HepG2 (cell line): Measurements from ENCODE around the gene PREP. TPM values are rescaled to one million over a fixed set of nuclear protein-coding genes. Genes with fewer than 3 reads are reported as not detected.

Experiments
- CEBPG ChIP-seq: IDR thresholded peaks from 2 replicates; pipeline ENCODE4 v1.6.1; 2016
- GABPA ChIP-seq, 2 experiments: IDR thresholded peaks; 2 replicates each; pipeline ENCODE4 v1.6.1; 2011 to 2016; ENCODE audit warnings: low read depth in 2 of 2, low read length in 1 of 2, missing biosample characterization in 1 of 2, missing genetic modification characterization in 1 of 2
- HMGXB3 ChIP-seq: sonication (generic); formaldehyde crosslinking; IDR thresholded peaks from 2 replicates; pipeline ENCODE4 v1.4.0; 2020; ENCODE audit warnings: missing genetic modification reagents, borderline replicate concordance
- IRX3 ChIP-seq: sonication (generic); formaldehyde crosslinking; IDR thresholded peaks from 2 replicates; pipeline ENCODE4 v1.8.1; 2023; ENCODE audit warnings: mild to moderate bottlenecking, low read depth, missing genetic modification reagents, borderline replicate concordance
- KAT7 ChIP-seq: IDR thresholded peaks from 2 replicates; pipeline ENCODE4 v1.6.1; 2018; ENCODE audit warnings: borderline replicate concordance, missing compliant biosample characterization
- ONECUT2 ChIP-seq: sonication (generic); formaldehyde crosslinking; IDR thresholded peaks from 2 replicates; pipeline ENCODE4 v1.4.0; 2020; ENCODE audit warnings: missing genetic modification reagents
- SRF ChIP-seq: IDR thresholded peaks from 2 replicates; pipeline ENCODE4 v1.6.1; 2011; ENCODE audit warnings: mild to moderate bottlenecking, low read depth, low read length, moderate library complexity
- TFAP4 ChIP-seq: sonication (generic); IDR thresholded peaks from 2 replicates; pipeline ENCODE4 v1.6.1; 2016; ENCODE audit warnings: low read depth, borderline replicate concordance
- TFE3 ChIP-seq: IDR thresholded peaks from 2 replicates; pipeline ENCODE4 v1.6.1; 2016
- ZFP37 ChIP-seq: sonication (generic); formaldehyde crosslinking; IDR thresholded peaks from 2 replicates; pipeline ENCODE4 v1.4.0; 2020; ENCODE audit warnings: missing genetic modification reagents, borderline replicate concordance
- ZNF530 ChIP-seq: sonication (generic); formaldehyde crosslinking; IDR thresholded peaks from 2 replicates; pipeline ENCODE4 v1.5.0; 2020; ENCODE audit warnings: low read depth, mild to moderate bottlenecking, missing genetic modification reagents
- ZNF619 ChIP-seq: sonication (generic); formaldehyde crosslinking; IDR thresholded peaks from 2 replicates; pipeline ENCODE4 v1.4.0; 2020; ENCODE audit warnings: mild to moderate bottlenecking, missing genetic modification reagents
- ZNF775 ChIP-seq: sonication (generic); formaldehyde crosslinking; IDR thresholded peaks from 2 replicates; pipeline ENCODE4 v1.4.0; 2020; ENCODE audit warnings: missing genetic modification reagents, mild to moderate bottlenecking, moderate library complexity, borderline replicate concordance
- polyA plus RNA-seq, 8 experiments: library from polyadenylated mRNA; depleted of rRNA in 3 of 8; stranded (reverse) in 7 of 8; unstranded in 1 of 8; fragments of >200 nt; fragmentation: Illumina TruSeq in 4 of 8; extraction: Trizol in 4 of 8; gene quantifications; 2 replicates each; pipeline versions ENCODE4 v1.2.1 to v1.2.3, GENCODE V29; 2011 to 2016; ENCODE audit warnings: low read depth in 4 of 8, missing spikeins in 1 of 8, mixed read lengths in 1 of 8; ENCODE audit not compliant: insufficient read depth in 1 of 8
- total RNA-seq, 5 experiments: library from RNA; depleted of rRNA; stranded (reverse); fragments of >200 nt; fragmentation: Illumina TruSeq; extraction: Trizol; gene quantifications; 2 replicates each; pipeline ENCODE4 v1.2.3, GENCODE V29; 2016; ENCODE audit warnings: low read depth in 1 of 5

PREP gene
- total and polyA plus RNA-seq, 2 of the 13 experiments (the other 11 are each of a cell fraction or from before 2014, with no cell fraction given), result 12.6 to 15.9 TPM

GRCh38 chr6:105402939-105403935 is at the start of gene PREP (continued):
- TF ChIP-seq HMGXB3 (no peak), TFAP4 (no peak), TFE3 (CRISPR knock-in tag) (no peak), ZNF775 (no peak), ONECUT2 (peak; percentile 81), IRX3 (CRISPR knock-in tag) (no peak), SRF (no peak), CEBPG (CRISPR knock-in tag) (no peak), ZFP37 (0 out of 2 replicates have a peak, but pooled peaks have one; percentile 56), ZNF619 (CRISPR knock-in tag) (no peak), ZNF530 (no peak), KAT7 (CRISPR knock-in tag) (no peak; the same call in 1 of the 2 replicates), GABPA (IDR thresholded peaks at IDR 0.05; ENCODE audit: low read depth, low read length) (no peak), GABPA (CRISPR knock-in tag; IDR thresholded peaks at IDR 0.05; ENCODE audit: low read depth) (no peak)
